ENCODE measurements around the gene NFYA. TPM values are rescaled to one million over a fixed set of nuclear protein-coding genes. Genes with fewer than 3 reads are reported as not detected.

The NFYA gene
- total RNA-seq, 1 donor from 2014 or later, result 27.8 TPM

DNA sequence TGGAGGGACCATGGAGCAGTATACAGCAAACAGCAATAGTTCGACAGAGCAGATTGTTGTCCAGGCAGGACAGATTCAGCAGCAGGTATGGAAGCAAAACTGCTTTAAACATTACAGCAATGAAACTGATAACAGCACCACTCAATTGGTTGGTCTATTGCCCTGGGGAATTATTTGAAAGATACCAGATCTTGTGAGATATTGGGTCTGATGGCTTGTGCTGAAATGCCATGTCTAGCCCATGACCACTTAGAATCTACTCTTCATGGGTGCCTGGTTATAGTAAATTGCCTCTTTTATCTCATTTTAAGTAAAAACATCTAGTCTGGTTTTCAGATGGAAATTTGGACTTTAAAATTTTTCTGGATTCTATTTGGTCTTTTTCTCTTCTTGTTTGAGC is 6.3 kb downstream of the NFYA start:
- no peaks in the 10 kb centered on the region for H3K9me3 ChIP-seq (ENCODE audit: insufficient read depth, low read depth, low read length)
- no peak overlapping the region for H3K4me3 ChIP-seq (ENCODE audit: insufficient read depth, low read depth, low read length)
- H3K4me1 ChIP-seq (ENCODE audit: insufficient read depth, low read length), result peaks cover 7% of the 10 kb centered on the region
- TF ChIP-seq, protein P1, sequence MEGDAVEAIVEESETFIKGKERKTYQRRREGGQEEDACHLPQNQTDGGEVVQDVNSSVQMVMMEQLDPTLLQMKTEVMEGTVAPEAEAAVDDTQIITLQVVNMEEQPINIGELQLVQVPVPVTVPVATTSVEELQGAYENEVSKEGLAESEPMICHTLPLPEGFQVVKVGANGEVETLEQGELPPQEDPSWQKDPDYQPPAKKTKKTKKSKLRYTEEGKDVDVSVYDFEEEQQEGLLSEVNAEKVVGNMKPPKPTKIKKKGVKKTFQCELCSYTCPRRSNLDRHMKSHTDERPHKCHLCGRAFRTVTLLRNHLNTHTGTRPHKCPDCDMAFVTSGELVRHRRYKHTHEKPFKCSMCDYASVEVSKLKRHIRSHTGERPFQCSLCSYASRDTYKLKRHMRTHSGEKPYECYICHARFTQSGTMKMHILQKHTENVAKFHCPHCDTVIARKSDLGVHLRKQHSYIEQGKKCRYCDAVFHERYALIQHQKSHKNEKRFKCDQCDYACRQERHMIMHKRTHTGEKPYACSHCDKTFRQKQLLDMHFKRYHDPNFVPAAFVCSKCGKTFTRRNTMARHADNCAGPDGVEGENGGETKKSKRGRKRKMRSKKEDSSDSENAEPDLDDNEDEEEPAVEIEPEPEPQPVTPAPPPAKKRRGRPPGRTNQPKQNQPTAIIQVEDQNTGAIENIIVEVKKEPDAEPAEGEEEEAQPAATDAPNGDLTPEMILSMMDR (IDR thresholded peaks at IDR 0.05; ENCODE audit: insufficient read depth, low read depth, low read length), result no peak
- no peak for TF ChIP-seq EZH2 (IDR thresholded peaks at IDR 0.05; ENCODE audit: insufficient read depth, low read length)
- peaks cover 38% of the 10 kb centered on the region for H3K36me3 ChIP-seq (ENCODE audit: insufficient read depth, low read length)
- peaks cover 16% of the 10 kb centered on the region for H3K4me1 Mint-ChIP-seq (ENCODE audit: low read depth, unreplicated experiment)
- no peaks in the 10 kb centered on the region for H3K27me3 Mint-ChIP-seq (ENCODE audit: low read depth, unreplicated experiment)
- H3K9ac ChIP-seq (ENCODE audit: low read length), result no peak overlapping the region
- DNase-seq (ENCODE audit: low read depth) (no peak), FAIRE-seq (no peak)
- peaks cover 11% of the 10 kb centered on the region for H3K36me3 Mint-ChIP-seq (ENCODE audit: low read depth, unreplicated experiment)
- no peak overlapping the region for H3K27ac ChIP-seq (ENCODE audit: low read depth, low read length)
- no peak overlapping the region for H2AFZ ChIP-seq (ENCODE audit: low read depth, low read length)
- H3K27me3 ChIP-seq (ENCODE audit: insufficient read depth, low read length), result no peaks in the 10 kb centered on the region
- H4K20me1 ChIP-seq (ENCODE audit: insufficient read depth, low read length), result peaks cover 79% of the 10 kb centered on the region
- H3K27ac Mint-ChIP-seq (ENCODE audit: unreplicated experiment), result no peak overlapping the region
- peaks cover 91% of the 10 kb centered on the region for H3K79me2 ChIP-seq (ENCODE audit: insufficient read depth, low read length)
- H3K9me3 Mint-ChIP-seq (ENCODE audit: unreplicated experiment), result no peaks in the 10 kb centered on the region
- H3K4me3 Mint-ChIP-seq (ENCODE audit: unreplicated experiment), result no peak overlapping the region
- no peak overlapping the region for H3K4me2 ChIP-seq (ENCODE audit: low read length)

DNA sequence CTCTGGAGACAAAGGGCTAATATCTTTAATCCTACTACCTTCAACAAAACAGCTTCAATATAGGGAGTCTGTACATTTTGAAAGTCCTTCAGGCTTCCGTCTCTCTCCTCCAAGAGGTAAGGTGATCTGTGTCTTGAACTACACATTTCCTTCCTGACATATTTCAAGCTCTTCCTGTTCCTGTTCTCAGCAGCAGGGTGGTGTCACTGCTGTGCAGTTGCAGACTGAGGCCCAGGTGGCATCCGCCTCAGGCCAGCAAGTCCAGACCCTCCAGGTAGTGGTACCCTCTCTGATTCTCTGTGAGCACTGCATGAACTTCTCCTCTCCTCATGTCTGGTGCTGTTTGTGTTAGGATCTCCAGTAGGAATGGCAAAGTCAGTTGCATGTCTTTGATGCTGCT is 7.8 kb downstream of the NFYA start:
- Histone ChIP-seq H3K9ac (ENCODE audit: low read length) (no peak overlapping the region), H3K9me3 (ENCODE audit: insufficient read depth, low read depth, low read length) (no peaks in the 10 kb centered on the region), H3K4me2 (ENCODE audit: low read length) (no peak overlapping the region), H3K79me2 (ENCODE audit: insufficient read depth, low read length) (peaks cover 76% of the 10 kb centered on the region), H3K27ac (ENCODE audit: low read depth, low read length) (no peak overlapping the region), H3K27me3 (ENCODE audit: insufficient read depth, low read length) (no peaks in the 10 kb centered on the region), H3K4me1 (ENCODE audit: insufficient read depth, low read length) (no peaks in the 10 kb centered on the region), H2AFZ (ENCODE audit: low read depth, low read length) (no peak overlapping the region), H3K4me3 (ENCODE audit: insufficient read depth, low read depth, low read length) (no peak overlapping the region), H4K20me1 (ENCODE audit: insufficient read depth, low read length) (peaks cover 65% of the 10 kb centered on the region), H3K36me3 (ENCODE audit: insufficient read depth, low read length) (peaks cover 51% of the 10 kb centered on the region)
- Mint-ChIP-seq H3K27ac (ENCODE audit: unreplicated experiment) (no peak overlapping the region), H3K36me3 (ENCODE audit: low read depth, unreplicated experiment) (peaks cover 11% of the 10 kb centered on the region), H3K4me1 (ENCODE audit: low read depth, unreplicated experiment) (peaks cover 6% of the 10 kb centered on the region), H3K27me3 (ENCODE audit: low read depth, unreplicated experiment) (no peaks in the 10 kb centered on the region), H3K9me3 (ENCODE audit: unreplicated experiment) (no peaks in the 10 kb centered on the region), H3K4me3 (ENCODE audit: unreplicated experiment) (no peak overlapping the region)
- FAIRE-seq (no peak), DNase-seq (ENCODE audit: low read depth) (no peak)
- TF ChIP-seq, protein P1 (IDR thresholded peaks at IDR 0.05; ENCODE audit: insufficient read depth, low read depth, low read length), result no peak
- TF ChIP-seq EZH2 (IDR thresholded peaks at IDR 0.05; ENCODE audit: insufficient read depth, low read length), result no peak

DNA sequence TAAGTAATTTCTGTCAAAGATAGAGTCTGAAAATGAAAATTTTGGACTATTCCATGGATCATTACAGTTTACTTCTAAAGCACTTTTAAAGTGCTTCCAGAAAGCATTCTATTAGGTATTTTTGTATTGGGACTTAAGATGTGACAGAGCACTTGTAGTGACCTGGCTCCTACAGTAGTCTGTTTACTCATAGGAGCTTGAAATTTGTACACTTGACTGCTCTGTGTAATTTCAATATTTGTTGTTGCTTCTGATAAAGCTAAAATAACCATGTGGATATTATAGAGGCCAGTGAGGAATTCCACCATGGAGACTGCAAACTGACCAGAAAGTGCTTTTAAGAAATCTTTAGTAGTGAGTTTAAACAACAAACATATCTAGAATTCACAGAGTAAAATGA is 10.3 kb downstream of the NFYA start:
- Histone ChIP-seq H3K79me2 (ENCODE audit: insufficient read depth, low read length) (peaks cover 59% of the 10 kb centered on the region), H3K27ac (ENCODE audit: low read depth, low read length) (no peak overlapping the region), H3K4me3 (ENCODE audit: insufficient read depth, low read depth, low read length) (no peak overlapping the region), H4K20me1 (ENCODE audit: insufficient read depth, low read length) (peaks cover 50% of the 10 kb centered on the region), H3K36me3 (ENCODE audit: insufficient read depth, low read length) (peaks cover 52% of the 10 kb centered on the region), H3K4me1 (ENCODE audit: insufficient read depth, low read length) (no peaks in the 10 kb centered on the region), H3K9me3 (ENCODE audit: insufficient read depth, low read depth, low read length) (no peaks in the 10 kb centered on the region), H3K4me2 (ENCODE audit: low read length) (no peak overlapping the region), H3K9ac (ENCODE audit: low read length) (no peak overlapping the region), H3K27me3 (ENCODE audit: insufficient read depth, low read length) (no peaks in the 10 kb centered on the region), H2AFZ (ENCODE audit: low read depth, low read length) (no peak overlapping the region)
- Mint-ChIP-seq H3K4me3 (ENCODE audit: unreplicated experiment) (no peak overlapping the region), H3K4me1 (ENCODE audit: low read depth, unreplicated experiment) (no peaks in the 10 kb centered on the region), H3K27ac (ENCODE audit: unreplicated experiment) (no peak overlapping the region), H3K27me3 (ENCODE audit: low read depth, unreplicated experiment) (no peaks in the 10 kb centered on the region), H3K9me3 (ENCODE audit: unreplicated experiment) (no peaks in the 10 kb centered on the region), H3K36me3 (ENCODE audit: low read depth, unreplicated experiment) (peaks cover 12% of the 10 kb centered on the region)
- DNase-seq (ENCODE audit: low read depth), result no peak
- no peak for FAIRE-seq
- TF ChIP-seq, protein P1 (IDR thresholded peaks at IDR 0.05; ENCODE audit: insufficient read depth, low read depth, low read length), result no peak
- no peak for TF ChIP-seq EZH2 (IDR thresholded peaks at IDR 0.05; ENCODE audit: insufficient read depth, low read length)

Data from astrocyte (in vitro differentiated cells and primary cell).